NCI-H526 (cell line): Measurements from ENCODE around the gene CKMT1B.
"Not testable (repeated sequence)": the region's sequence is repeated elsewhere in the genome, so short reads cannot be mapped to it uniquely, and the experiment has no call there.

Experiments
- DNase-seq, 2 experiments: peaks; one replicate each; lab custom pipeline; 2025; lab: John Stamatoyannopoulos, UW

CKMT1B gene

GRCh38 chr15:43638464-43639204, 44.8 kb downstream of the CKMT1B start:
- DNase-seq, result not testable (repeated sequence)
